ENCODE data around the gene FIGN. TPM values are rescaled to one million over a fixed set of nuclear protein-coding genes. Genes with fewer than 3 reads are reported as not detected.

The FIGN gene
- total RNA-seq, 1 donor from 2014 or later: 12.1 TPM

GRCh38 chr2:163552758-163553157 is 183.1 kb downstream of the FIGN start:
- no peak overlapping the region for H3K4me3 Mint-ChIP-seq (ENCODE audit: unreplicated experiment)
- peaks cover 3% of the 10 kb centered on the region for H3K9me3 Mint-ChIP-seq (ENCODE audit: low read depth)
- no peak overlapping the region for H3K27ac Mint-ChIP-seq (ENCODE audit: unreplicated experiment)
- no peaks in the 10 kb centered on the region for H3K36me3 Mint-ChIP-seq (ENCODE audit: low read depth)
- H3K4me1 Mint-ChIP-seq (ENCODE audit: low read depth): peaks cover 44% of the 10 kb centered on the region
- H3K27me3 Mint-ChIP-seq (ENCODE audit: low read depth): no peaks in the 10 kb centered on the region
- TF ChIP-seq CTCF (IDR thresholded peaks at IDR 0.05): peak; percentile 33
- no peak for DNase-seq (ENCODE audit: low spot score)

GRCh38 chr2:163551616-163552373 is 184.0 kb downstream of the FIGN start:
- no peak for TF ChIP-seq CTCF (IDR thresholded peaks at IDR 0.05)
- Mint-ChIP-seq H3K9me3 (ENCODE audit: low read depth) (no peaks in the 10 kb centered on the region), H3K27ac (ENCODE audit: unreplicated experiment) (peak overlapping the region; percentile 73), H3K4me3 (ENCODE audit: unreplicated experiment) (no peak overlapping the region), H3K4me1 (ENCODE audit: low read depth) (peaks cover 34% of the 10 kb centered on the region), H3K36me3 (ENCODE audit: low read depth) (no peaks in the 10 kb centered on the region), H3K27me3 (ENCODE audit: low read depth) (no peaks in the 10 kb centered on the region)
- DNase-seq (ENCODE audit: low spot score): no peak

DNA sequence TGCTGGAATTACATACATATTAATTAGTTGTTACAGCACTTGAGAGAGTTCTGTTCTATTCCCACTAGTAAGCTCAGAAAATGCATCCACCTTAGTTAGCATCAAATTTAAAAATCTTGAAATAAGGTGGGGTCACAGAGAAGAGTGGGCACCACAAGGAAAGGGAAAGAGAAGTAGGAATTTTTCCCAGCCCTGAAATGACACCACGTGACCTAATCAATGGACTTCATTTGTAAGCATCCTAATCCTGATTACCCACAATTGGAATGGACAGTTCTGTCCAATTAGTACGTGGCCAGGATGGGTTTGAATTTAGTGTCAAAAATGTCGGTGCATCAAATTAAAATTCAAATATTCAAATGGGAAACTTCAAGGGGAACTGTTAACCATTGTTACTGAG is 186.8 kb downstream of the FIGN start:
- Mint-ChIP-seq H3K27me3 (ENCODE audit: low read depth) (no peaks in the 10 kb centered on the region), H3K27ac (ENCODE audit: unreplicated experiment) (no peak overlapping the region)

More for the DNA sequence above, 186.8 kb downstream of the FIGN start:
- H3K9me3 Mint-ChIP-seq (ENCODE audit: low read depth): no peaks in the 10 kb centered on the region
- H3K4me3 Mint-ChIP-seq (ENCODE audit: unreplicated experiment): no peak overlapping the region
- H3K4me1 Mint-ChIP-seq (ENCODE audit: low read depth): peaks cover 19% of the 10 kb centered on the region
- no peaks in the 10 kb centered on the region for H3K36me3 Mint-ChIP-seq (ENCODE audit: low read depth)
- no peak for DNase-seq (ENCODE audit: low spot score)
- TF ChIP-seq CTCF (IDR thresholded peaks at IDR 0.05): no peak
